ENCODE measurements around the gene NPAS3.

The NPAS3 gene

GRCh38 chr14:33369041-33369440, 430.4 kb downstream of the NPAS3 start:
- DNase-seq, result no peak

- DNase-seq, result no peak
These were observed 431.3 kb downstream of the NPAS3 start for GRCh38 chr14:33369972-33370371.

GRCh38 chr14:33370426-33370825, 431.7 kb downstream of the NPAS3 start:
- no peak for DNase-seq

- no peak for DNase-seq
These were observed 436.5 kb downstream of the NPAS3 start for GRCh38 chr14:33375196-33375595.

GRCh38 chr14:33375786-33376185, 437.1 kb downstream of the NPAS3 start:
- no peak for DNase-seq

GRCh38 chr14:33376510-33376909, 437.8 kb downstream of the NPAS3 start:
- no peak for DNase-seq

- DNase-seq, result no peak
These were observed 439.1 kb downstream of the NPAS3 start for GRCh38 chr14:33377596-33378390.

GRCh38 chr14:33381717-33382116, 443.0 kb downstream of the NPAS3 start:
- DNase-seq, result no peak

GRCh38 chr14:33386140-33386539, 447.5 kb downstream of the NPAS3 start:
- DNase-seq, result no peak

- DNase-seq, result no peak
These were observed 448.1 kb downstream of the NPAS3 start for GRCh38 chr14:33386781-33387180.

GRCh38 chr14:33390335-33390734, 451.7 kb downstream of the NPAS3 start:
- DNase-seq, result no peak

- no peak for DNase-seq
These were observed 454.7 kb downstream of the NPAS3 start for GRCh38 chr14:33393231-33393894.

GRCh38 chr14:33393895-33394368, 455.3 kb downstream of the NPAS3 start:
- no peak for DNase-seq

- no peak for DNase-seq
These were observed 462.6 kb downstream of the NPAS3 start for GRCh38 chr14:33401311-33401710.

- no peak for DNase-seq
These were observed 463.9 kb downstream of the NPAS3 start for GRCh38 chr14:33402604-33403003.

- no peak for DNase-seq
These were observed 465.4 kb downstream of the NPAS3 start for GRCh38 chr14:33404054-33404453.

- DNase-seq, result no peak
These were observed 466.4 kb downstream of the NPAS3 start for GRCh38 chr14:33404964-33405574.

- no peak for DNase-seq
These were observed 468.1 kb downstream of the NPAS3 start for GRCh38 chr14:33406766-33407165.

GRCh38 chr14:33408291-33408690, 469.6 kb downstream of the NPAS3 start:
- no peak for DNase-seq

- no peak for DNase-seq
These were observed 473.8 kb downstream of the NPAS3 start for GRCh38 chr14:33412450-33412849.

- no peak for DNase-seq
These were observed 474.7 kb downstream of the NPAS3 start for GRCh38 chr14:33413381-33413780.

GRCh38 chr14:33414041-33414440, 475.4 kb downstream of the NPAS3 start:
- DNase-seq, result no peak
